OCI-LY3 (cell line): ENCODE measurements around the gene C1D.

Experiments
- CTCF ChIP-seq: fragments of 200-600, 300-600 bp; sonication (generic); IDR thresholded peaks from 2 replicates; pipeline ENCODE4 v1.5.1; 2014; ENCODE audit warnings: antibody characterized with exemption, low read length, low read depth
- EZH2phosphoT487 ChIP-seq: fragments of 200-600 bp; shearing (Covaris generic); IDR thresholded peaks from 2 replicates; pipeline ENCODE4 v1.6.1; 2018; ENCODE audit warnings: antibody characterized with exemption, mixed run types, low read depth

- TF ChIP-seq CTCF (no peak), EZH2phosphoT487 (no peak)
Observed at GRCh38 chr2:68089961-68090360, 27.2 kb upstream of the C1D start.
